Mucosa of stomach (tissue), 1 donor: ENCODE data around the gene PPP1R2B.

Source experiments
- H3K27me3 ChIP-seq: one replicate; pipeline ENCODE4 v1.7.0; 2013; ENCODE audit warnings: mild to moderate bottlenecking, low read length; ENCODE audit not compliant: control insufficient read depth, insufficient read depth
- H3K36me3 ChIP-seq: one replicate; pipeline ENCODE4 v1.7.0; 2013; ENCODE audit warnings: low read length; ENCODE audit not compliant: control insufficient read depth, insufficient read depth
- H3K4me1 ChIP-seq: one replicate; pipeline ENCODE4 v1.7.0; 2013; ENCODE audit warnings: mild to moderate bottlenecking, low read length; ENCODE audit not compliant: control insufficient read depth, insufficient read depth
- H3K4me3 ChIP-seq: one replicate; pipeline ENCODE4 v1.7.0; 2013; ENCODE audit warnings: low read length
- H3K9ac ChIP-seq: one replicate; pipeline ENCODE4 v1.7.0; 2013; ENCODE audit warnings: mild to moderate bottlenecking, low read length, moderate library complexity
- H3K9me3 ChIP-seq: one replicate; pipeline ENCODE4 v1.7.0; 2013; ENCODE audit warnings: mild to moderate bottlenecking, low read length, moderate library complexity; ENCODE audit not compliant: control insufficient read depth
- donor health status: Pancreatic carcinoma.

Gene PPP1R2B

GRCh38 chr5:156883316-156883875, 33.3 kb downstream of the PPP1R2B start:
- Histone ChIP-seq H3K9ac (no peak overlapping the region), H3K36me3 (no peaks in the 10 kb centered on the region), H3K9me3 (no peaks in the 10 kb centered on the region), H3K27me3 (no peaks in the 10 kb centered on the region), H3K4me3 (no peak overlapping the region), H3K4me1 (no peaks in the 10 kb centered on the region)

GRCh38 chr5:156888520-156888919, 38.4 kb downstream of the PPP1R2B start:
- Histone ChIP-seq H3K4me1 (no peaks in the 10 kb centered on the region), H3K4me3 (no peak overlapping the region), H3K27me3 (no peaks in the 10 kb centered on the region), H3K36me3 (no peaks in the 10 kb centered on the region), H3K9ac (no peak overlapping the region), H3K9me3 (no peaks in the 10 kb centered on the region)

- no peaks in the 10 kb centered on the region for H3K27me3 ChIP-seq
- no peak overlapping the region for H3K9ac ChIP-seq
- H3K36me3 ChIP-seq, result no peaks in the 10 kb centered on the region
- H3K4me1 ChIP-seq, result no peaks in the 10 kb centered on the region
- no peaks in the 10 kb centered on the region for H3K9me3 ChIP-seq
- no peak overlapping the region for H3K4me3 ChIP-seq
These were observed 42.1 kb downstream of the PPP1R2B start for GRCh38 chr5:156892223-156892622.

GRCh38 chr5:156892864-156893263, 42.8 kb downstream of the PPP1R2B start:
- Histone ChIP-seq H3K9ac (no peak overlapping the region), H3K36me3 (no peaks in the 10 kb centered on the region), H3K4me3 (no peak overlapping the region), H3K4me1 (no peaks in the 10 kb centered on the region), H3K27me3 (no peaks in the 10 kb centered on the region), H3K9me3 (no peaks in the 10 kb centered on the region)

- Histone ChIP-seq H3K27me3 (no peaks in the 10 kb centered on the region), H3K4me1 (no peaks in the 10 kb centered on the region), H3K36me3 (no peaks in the 10 kb centered on the region), H3K9me3 (no peaks in the 10 kb centered on the region), H3K4me3 (no peak overlapping the region), H3K9ac (no peak overlapping the region)
These were observed 43.4 kb downstream of the PPP1R2B start for GRCh38 chr5:156893517-156893916.

GRCh38 chr5:156896546-156896945, 46.5 kb downstream of the PPP1R2B start:
- Histone ChIP-seq H3K4me3 (no peak overlapping the region), H3K36me3 (no peaks in the 10 kb centered on the region)

More at GRCh38 chr5:156896546-156896945, 46.5 kb downstream of the PPP1R2B start:
- Histone ChIP-seq H3K4me1 (no peaks in the 10 kb centered on the region), H3K9me3 (no peaks in the 10 kb centered on the region), H3K9ac (no peak overlapping the region), H3K27me3 (no peaks in the 10 kb centered on the region)
